C4-2B (cell line): Measurements from ENCODE around the gene ARHGAP15.

Experiments used
- CTCF ChIP-seq: fragments of 450-650 bp; conservative IDR thresholded peaks from 2 replicates; pipeline ENCODE4 v1.5.1; 2017; ENCODE audit warnings: mild to moderate bottlenecking
- ZFX ChIP-seq: fragments of 450-650 bp; IDR thresholded peaks from 2 replicates; pipeline ENCODE4 v1.6.1; 2017

GRCh38 chr2:143237146-143237777 lies 108.0 kb downstream of the ARHGAP15 start:
- no peak for TF ChIP-seq CTCF
- TF ChIP-seq ZFX: no peak
